Ecto neural progenitor cell (in vitro differentiated cells): ENCODE results near the gene CABP4.
A peak's percentile ranks its signal among the peaks of the same experiment; 100 is the strongest.
"Not testable (repeated sequence)": the region's sequence is repeated elsewhere in the genome, so short reads cannot be mapped to it uniquely, and the experiment has no call there.

Experiments used
- DNase-seq: peaks from one replicate; pipeline ENCODE4 v3.0.0-alpha.2; 2018; ENCODE audit warnings: low spot score

Gene CABP4

DNA sequence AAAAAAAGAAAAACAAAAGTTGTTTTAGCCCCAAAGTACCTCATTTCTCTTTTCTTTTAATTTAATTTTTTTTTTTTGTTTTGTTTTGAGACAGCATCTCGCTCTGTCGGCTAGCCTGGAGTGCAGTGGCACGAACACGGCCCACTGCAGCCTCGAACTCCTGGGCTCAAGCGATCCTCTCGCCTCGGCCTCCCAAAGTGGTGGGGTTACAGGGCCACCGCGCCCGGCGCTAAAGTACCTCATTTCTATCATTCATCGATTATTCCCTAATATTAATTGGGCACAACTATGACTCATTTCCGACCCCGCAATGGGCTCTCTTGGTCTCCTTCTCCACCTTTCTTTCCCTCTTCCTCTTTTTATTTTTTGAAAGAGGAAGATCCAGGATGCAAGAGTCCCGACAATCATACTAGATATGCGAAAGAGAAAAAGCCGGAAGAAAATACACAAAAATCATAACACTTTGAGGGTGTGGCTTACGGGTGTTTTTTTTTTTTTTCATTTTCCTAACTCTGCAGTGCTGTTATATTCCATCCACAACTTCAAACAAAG is 27.2 kb downstream of the CABP4 start:
- DNase-seq, result no peak

DNA sequence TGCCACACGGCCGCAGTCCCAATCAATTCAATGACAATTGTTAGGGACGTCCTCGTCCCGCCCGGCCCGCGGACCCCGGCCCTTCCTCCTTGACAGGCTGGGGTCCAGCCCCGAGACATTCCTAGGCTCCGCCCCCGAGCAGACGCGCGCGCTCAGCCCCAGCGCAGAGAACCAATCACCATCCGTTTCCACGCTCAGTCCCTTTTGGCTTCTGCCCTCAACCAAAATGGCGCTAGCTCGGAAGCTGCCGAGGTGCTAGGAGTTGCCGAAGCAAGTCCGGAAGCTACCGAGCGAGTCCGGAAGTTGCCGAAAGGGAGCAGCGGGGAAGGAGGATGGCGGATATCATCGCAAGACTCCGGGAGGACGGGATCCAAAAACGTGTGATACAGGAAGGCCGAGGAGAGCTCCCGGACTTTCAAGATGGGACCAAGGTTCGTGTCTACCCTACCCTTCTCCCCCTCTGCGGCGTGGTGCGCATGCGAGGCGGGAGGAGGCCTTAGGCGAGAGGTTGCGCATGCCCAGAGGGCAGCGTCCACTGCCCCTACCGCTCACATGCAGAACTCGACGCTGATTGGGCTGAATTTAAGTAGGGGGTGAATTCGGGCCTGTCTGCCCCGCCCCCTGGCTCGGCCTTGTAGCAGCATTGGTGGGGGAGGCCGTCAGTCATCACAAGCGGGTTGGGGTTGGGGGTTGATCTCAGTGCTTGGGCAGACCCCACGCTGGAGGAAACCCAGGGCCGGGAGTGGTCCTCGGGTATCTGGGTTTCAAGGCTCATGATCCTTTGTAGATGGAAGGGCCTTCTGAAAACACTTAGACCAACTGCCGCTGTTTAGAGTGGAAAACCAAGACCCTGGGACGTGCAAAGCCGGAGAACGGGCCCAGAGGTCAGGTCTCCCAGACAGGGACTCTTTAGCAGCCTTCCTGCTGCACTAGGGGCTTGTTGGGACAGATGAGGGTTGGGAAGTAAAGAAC is 28.0 kb downstream of the CABP4 start, which contains the start of gene AIP:
Gene AIP, plus strand, starts transcription at position 200 of the 972 bp plus-strand sequence. Its CDS starts 133 bp downstream, at position 333.
- DNase-seq, result peak; percentile 98

DNA sequence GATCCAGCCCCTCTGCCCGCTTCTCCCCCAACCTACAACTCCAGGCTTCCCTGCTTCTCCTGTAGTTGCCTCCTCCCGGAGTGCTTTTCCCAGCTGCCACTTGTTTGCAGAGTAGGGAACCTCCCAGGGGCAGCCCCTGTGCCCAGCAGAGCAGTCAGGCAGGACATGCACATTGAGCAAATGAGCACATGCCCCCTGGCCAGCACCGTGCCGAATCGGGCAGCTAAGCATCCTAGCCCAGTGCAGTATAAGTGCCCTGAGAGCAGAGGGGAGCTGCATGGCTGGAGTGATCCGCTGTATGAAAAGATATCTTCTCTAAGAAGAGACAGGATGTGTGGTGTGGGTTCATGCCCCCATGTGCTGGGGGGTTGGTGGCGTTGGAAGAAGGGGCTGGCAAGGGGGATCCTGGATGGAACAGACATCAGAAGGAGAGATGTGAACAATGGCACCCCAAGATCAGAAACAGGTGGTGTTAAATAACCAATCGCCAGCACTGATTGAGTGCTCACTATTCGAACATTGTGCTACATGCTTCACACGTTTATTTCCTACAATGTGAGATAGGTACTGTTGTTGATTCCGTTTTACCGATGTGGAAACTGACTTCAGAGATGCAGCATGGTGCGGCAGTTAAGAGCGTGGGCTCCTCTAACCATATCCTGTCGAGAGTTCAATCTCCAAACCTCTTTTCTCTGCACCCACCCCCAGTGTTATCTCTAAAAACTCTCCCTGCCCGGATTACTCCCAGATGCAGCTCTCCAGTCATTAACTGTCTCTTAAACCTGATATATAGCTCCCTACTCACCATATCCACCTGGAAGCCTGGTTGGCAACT is 28.9 kb downstream of the CABP4 start:
- no peak for DNase-seq

DNA sequence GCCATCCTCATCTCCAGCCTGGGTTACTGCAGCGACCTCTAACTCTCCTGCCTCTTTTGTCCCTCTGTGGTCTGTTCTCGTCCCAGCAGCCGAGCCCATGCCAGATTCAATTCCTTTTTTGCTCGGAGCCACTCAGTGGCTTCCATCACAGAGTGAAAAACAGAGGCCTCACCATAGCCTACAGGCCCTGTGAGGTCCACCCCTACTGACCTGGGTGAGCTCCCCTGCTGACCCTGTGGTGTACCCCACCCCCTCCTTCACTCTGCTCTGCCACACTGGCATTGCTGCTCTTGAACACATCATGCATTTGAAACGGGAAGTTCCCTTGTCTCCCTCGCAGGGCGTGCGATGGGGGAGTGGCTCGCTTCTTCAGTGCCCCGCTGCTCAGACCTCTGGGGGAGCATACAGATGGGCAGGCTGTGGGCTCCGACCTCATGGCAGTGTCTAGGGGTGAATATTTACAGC is 29.7 kb downstream of the CABP4 start:
- no peak for DNase-seq

DNA sequence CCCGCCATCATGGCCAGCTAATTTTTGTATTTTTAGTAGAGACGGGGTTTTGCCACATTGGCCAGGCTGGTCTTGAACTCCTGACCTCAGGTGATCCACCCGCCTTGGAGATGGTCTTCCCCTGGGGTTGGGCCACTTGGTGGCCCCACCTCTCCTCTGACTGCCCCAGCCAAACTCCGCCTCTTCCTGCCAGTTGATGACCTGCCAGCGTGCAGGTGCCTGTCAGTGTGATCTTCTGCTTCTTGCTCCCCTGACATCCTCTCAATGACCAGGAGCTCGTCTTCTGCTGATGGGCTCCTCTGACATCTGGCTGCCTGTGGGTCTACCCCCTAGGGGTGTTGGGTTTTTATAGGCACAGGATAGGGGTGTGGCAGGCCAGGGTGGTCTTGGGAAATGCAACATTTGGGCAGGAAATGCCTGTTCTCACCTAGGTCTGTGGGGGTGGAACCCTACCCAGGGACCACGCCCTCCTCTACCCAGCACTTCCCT is 30.8 kb downstream of the CABP4 start:
- not testable (repeated sequence) for DNase-seq

DNA sequence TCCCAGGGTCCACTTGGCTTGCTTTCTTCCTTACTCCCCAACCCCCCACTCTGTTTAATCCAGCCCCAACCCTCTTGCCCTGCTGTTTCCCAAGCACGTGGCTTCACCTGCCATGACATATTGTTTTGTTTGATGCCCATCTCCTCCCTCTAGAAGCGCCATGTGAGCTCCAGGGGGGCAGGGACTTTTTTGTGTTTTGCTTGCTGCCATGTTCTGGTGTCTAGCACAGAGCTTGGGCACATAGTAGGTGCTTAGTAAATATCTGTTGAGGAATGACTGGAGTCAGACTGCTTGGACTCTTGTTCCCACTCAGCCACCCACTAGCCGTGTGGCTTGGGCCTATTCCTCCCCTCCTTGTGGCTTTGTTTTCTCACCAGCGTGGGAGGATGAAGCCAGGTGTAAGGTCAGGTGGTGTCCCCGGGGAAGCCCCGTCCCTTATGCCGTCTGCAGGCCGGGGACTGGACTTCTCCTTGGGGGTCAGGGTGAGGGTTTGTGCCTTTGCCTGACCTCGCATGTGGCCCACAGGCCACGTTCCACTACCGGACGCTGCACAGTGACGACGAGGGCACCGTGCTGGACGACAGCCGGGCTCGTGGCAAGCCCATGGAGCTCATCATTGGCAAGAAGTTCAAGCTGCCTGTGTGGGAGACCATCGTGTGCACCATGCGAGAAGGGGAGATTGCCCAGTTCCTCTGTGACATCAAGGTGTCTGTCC is 31.5 kb downstream of the CABP4 start:
- DNase-seq, result no peak

DNA sequence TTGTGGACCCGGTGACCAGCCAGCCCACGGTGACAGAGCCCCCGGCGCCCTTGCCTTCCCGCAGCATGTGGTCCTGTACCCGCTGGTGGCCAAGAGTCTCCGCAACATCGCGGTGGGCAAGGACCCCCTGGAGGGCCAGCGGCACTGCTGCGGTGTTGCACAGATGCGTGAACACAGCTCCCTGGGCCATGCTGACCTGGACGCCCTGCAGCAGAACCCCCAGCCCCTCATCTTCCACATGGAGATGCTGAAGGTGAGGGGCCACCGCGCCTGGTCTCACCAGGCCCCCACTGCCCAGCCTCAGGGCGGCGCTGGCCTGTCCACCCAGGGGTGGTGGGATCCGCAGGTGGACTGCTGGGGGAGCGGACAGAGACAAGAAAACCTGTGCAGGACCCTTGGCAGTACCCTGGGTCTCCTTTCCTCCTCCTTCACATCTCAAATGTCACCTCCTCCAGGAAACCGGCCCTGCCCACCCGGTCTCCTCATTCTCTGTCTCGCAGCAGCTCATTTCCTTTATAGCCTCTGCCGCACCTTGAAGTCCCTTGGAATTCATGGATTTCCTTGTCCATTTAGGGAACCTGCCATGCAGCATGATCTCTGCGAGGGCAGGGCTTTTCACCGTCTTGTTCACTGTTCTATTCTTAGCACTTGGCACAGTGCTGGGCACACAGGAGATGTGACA is 34.2 kb downstream of the CABP4 start:
- DNase-seq, result no peak

DNA sequence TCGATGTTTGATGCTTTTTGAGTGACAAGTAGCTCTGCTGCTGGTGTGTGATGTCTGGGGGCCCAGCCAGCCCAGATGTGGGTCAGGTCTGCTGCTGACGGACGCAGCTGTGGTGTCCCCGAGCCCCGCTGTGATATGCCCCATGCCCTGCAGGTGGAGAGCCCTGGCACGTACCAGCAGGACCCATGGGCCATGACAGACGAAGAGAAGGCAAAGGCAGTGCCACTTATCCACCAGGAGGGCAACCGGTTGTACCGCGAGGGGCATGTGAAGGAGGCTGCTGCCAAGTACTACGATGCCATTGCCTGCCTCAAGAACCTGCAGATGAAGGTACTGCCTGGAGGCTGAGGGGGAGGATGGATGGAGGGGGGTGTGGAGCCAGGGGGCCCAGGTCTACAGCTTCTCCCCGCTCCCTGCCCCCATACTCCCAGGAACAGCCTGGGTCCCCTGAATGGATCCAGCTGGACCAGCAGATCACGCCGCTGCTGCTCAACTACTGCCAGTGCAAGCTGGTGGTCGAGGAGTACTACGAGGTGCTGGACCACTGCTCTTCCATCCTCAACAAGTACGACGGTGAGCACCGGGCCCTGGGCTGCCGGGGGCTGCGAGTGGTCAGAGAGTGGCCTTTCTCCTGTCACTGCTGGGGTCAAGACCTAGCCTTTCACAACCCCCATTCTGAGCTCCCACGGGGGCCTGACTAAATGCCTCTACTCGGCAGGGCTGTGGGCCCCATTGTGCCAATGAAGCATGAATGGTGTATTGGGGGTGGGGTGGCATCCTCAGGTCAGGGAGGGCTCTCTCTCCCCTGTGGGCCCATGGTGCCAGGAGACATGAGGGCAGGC is 35.0 kb downstream of the CABP4 start:
- no peak for DNase-seq

DNA sequence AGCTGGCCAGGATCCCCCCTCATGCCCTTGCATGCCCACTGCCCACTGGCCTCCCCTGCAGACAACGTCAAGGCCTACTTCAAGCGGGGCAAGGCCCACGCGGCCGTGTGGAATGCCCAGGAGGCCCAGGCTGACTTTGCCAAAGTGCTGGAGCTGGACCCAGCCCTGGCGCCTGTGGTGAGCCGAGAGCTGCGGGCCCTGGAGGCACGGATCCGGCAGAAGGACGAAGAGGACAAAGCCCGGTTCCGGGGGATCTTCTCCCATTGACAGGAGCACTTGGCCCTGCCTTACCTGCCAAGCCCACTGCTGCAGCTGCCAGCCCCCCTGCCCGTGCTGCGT is 35.5 kb downstream of the CABP4 start:
- no peak for DNase-seq

DNA sequence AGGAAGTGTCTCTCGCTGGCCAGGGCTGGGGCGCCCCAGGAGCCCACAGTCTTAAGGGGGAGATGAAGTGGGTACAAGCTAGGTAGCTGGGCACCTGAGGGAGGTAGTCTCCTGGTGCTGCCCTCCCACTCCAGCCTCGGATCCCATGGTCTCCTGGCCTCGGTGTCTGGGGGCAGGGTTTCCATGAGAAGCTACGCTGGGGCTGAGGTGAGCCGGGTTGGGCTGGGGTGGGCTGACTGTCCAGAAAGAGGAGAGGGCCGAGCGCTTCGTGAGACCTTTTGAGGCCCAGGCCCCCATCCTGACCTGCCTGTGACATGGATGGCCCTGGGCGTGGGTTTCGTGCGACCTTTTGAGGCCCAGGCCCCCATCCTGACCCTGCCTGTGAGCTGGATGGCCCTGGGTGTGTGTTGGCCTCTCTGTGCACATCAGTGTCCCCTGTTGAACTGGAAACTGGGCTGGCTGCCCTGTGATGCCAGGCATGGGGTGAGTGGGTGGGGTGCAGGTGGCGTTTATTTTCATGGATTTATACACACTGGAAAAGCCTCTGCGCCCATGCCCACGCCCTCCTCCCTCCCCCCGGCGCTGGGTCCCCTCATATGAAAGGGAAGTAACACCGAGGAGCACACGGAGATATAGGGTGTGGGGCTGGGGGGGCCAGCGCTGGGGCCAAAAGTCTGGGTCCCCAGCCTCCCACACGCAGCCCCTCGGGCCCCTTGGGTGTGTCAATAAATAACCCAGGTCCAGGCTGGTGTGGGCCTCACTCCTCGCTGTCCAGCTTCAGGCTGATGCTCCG is 36.3 kb downstream of the CABP4 start:
- DNase-seq, result no peak

DNA sequence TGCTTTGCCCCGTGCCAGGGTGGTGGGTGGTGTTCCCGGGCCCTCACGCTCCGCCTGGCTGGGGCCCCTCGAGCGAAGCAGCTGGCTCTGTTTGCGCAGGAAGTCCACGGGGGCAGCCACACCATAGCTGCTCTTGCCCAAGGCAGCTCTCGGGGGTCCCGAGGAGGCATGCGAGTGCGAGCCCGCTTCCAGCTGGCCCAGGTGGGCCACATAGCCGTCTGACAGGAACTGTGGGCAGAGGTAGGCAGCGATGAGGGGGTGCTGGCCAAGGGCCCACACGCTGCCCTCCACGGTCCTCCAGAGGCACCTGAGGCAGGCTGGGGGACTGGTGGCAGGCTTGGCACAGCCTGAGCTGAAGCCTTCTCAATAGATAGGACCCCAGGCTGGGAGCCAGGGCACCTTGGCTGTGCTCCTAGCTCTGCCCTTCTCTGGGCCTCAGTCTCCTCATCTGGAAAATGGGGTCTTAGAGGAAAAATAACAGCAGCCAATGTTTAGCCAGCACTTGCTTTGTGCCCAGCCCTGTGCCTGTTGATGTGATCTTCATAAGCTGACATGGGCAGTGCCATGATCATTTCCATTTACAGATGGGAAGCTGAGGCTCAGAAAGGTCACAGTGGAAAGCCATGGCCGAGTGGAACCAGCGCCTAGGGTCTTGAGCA is 37.0 kb downstream of the CABP4 start:
- DNase-seq, result no peak

DNA sequence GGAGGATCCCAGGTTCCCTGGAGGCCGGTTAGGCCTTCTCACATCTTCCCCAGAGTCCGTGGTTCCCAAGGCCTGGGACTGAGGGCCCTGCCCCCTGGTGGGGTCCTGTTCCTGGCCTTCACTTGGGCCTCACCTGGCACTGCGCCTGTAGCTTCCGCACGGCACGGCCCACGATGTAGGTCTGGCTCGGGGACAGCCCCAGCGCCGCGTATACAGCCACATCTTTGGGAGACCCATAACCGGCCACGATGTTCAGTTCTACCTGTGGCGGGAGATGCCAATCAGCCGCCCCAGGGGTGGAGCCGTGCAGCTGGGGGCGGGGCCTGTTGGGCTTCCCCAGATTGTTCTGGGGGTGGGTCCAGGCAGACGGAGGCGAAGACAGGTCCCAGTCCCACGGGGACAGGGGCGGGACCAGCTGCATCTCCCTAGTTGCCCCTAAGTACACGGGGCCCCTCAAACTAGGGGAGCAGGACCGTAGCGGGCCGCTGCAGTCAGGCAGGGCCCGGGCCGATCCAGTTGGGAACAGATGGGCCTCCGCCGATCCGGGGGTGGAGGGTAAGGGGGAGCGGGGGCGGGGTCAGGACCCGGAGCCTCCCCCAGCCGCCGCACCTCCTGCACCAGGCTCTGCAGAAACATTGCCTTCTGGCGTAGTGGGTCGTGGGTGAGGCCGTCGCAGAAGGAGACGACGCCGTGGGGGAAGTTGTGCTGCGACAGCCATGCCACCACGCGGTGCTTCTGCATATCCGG is 37.8 kb downstream of the CABP4 start:
- DNase-seq, result no peak

DNA sequence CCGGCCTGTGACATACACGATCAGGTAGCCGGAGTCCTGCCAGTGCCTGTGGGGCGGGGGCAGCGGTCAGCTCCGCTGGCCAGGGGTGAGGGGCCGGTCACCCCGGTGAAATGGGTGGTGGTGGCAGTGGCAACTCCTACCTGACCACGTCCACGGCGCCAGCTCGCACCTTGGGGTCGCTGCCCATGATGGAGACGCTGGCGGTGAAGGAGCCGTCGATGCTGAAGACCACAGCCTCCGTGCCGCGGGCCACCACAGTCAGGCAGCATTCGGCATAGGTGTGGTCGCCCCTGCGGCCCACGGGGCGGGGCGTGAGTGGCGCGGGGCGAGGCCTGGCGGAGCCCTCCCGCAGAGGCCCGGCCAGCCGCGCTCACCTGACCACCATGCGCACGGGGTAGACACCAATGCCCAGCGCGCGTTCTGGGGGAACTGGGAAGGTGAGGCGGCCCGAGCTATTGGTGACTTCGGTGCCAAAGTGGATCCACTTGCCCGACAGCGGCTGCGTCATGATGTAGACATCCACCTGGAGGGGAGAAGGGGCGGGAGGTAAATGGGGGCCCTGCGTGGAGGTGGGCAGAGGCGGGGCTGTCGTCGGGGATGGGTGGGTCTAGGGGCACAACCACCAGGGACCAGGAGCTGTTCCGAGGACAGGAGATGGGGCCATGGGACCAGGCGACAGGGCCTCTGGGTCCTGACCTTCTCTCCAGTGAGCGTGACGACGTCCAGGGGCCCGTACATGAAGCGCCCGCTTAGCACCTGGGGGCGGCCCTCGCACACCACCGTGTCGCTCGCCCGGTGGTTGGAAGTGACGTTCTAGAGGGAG is 38.6 kb downstream of the CABP4 start:
- DNase-seq, result no peak

DNA sequence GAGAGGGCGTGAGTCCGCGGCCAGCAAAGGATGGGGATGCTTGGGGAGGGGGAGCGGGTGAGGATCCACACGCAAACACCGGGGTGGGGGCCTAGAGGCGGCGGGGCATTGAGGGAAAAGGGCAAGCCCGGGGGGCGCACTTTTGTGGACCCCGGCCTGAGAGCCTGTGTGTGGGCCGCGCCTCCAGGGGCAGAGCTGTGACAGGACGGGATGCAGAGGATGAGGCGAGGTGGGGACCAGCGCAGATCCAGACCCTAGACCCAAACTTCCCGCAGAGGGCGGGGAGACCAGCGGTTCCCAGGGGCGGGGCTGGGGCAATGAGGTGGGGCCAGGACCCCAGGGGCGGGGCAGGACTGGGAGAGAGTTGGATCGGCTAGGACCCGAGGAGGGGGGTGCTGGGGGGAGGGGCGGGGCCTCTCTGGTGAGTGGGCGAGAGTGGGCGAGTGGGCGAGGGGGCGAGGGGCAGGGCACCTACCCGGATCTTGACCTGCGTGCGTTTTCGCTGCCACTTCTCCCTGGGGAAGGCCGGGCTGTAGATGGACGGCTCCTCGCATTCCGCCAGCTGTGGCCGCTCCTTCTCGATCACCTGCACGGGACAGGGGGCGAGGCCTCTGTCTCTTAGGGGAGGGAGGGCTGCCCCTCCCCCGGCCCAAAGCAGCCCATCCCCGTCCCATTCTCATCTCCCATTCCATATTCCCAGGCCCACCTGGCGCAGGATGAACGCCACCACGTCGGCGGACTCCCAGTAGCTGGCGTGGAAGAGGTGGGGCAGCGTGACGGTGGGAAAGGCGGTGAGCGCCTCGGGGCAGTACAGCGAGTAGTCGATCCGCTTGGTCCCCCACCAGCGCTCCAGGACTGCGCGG is 39.4 kb downstream of the CABP4 start:
- no peak for DNase-seq

DNA sequence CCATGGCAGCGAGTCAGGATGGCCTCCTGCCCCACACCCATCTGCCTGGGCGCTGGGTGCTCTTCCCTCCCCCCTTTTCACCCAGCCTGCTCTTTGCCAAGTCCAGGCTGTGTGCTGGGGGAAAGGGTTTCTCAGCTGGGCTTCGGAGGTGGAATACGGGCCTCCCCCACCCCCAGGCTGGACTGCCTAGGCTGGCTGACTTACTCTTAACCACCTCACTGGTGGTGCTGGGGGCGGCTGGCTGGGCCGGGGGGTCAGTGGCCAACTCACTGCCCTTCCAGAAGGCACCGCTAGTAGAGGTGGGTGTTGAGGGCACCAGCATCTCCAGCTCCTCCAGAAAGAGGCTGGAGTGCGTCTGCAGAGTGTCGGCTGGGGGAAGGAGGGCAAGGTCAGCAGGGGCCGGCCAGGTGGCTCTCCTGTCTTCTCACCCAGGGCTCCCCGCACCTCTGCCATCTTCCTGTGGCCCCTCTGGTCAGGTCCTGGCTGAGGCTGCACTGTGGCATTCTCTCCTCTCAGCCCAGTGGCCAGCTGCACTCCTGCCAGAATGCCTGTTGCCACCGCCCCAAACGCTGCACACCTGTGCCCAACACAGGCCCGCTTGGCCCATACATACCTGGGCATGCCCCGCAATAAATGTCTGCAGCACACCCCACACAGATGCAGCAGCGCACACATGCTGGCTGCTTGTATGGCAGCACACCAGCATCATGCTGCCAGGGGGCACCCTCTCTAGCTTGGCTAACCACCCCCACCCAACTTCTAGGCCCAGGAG is 40.3 kb downstream of the CABP4 start:
- no peak for DNase-seq
